ENCODE data around the gene STH. TPM values are rescaled to one million over a fixed set of nuclear protein-coding genes. Genes with fewer than 3 reads are reported as not detected.

Gene STH
- total and polyA plus RNA-seq, 10 donors = not detected

- Histone ChIP-seq H3K9me3 (no peaks in the 10 kb centered on the region), H3K4me1 (peaks cover 0 to 2% (median under 1%) of the 10 kb centered on the region in 6 donors), H3K4me3 (no peak overlapping the region), H3K27ac (no peak overlapping the region), H3K27me3 (replicated peaks in 1 of 7) (peaks cover 0 to 7% (median 0%) of the 10 kb centered on the region in 7 donors), H3K36me3 (no peaks in the 10 kb centered on the region)
- peak; percentile 41 for DNase-seq
- intact Hi-C loops (cut with DNase I; ENCODE audit: low total_unique reads) = no loop called here
- TF ChIP-seq CTCF (IDR thresholded peaks at IDR 0.05 in 8 of 11, conservative IDR thresholded peaks at IDR 0.05 in 3 of 11) = no peak
- TF ChIP-seq POLR2AphosphoS5 (IDR thresholded peaks at IDR 0.05) = no peak
- no peak for TF ChIP-seq POLR2A (IDR thresholded peaks at IDR 0.05)
- 79 to 90% (median 86%) methylated on average over 4 to 6 of the region's 6 CpGs for WGBS, 5 donors
These were observed 18.2 kb upstream of the STH start for GRCh38 chr17:45980855-45981254.

- WGBS, 5 donors = 83 to 91% (median 86%) methylated on average over 7 of the region's 7 CpGs
These were observed 17.7 kb upstream of the STH start for GRCh38 chr17:45981306-45981705.

GRCh38 chr17:45982791-45983613 is 16.0 kb upstream of the STH start:
- Histone ChIP-seq H3K27me3 (replicated peaks in 1 of 7) (peaks cover 0 to 7% (median 0%) of the 10 kb centered on the region in 7 donors), H3K9me3 (no peaks in the 10 kb centered on the region), H3K36me3 (no peaks in the 10 kb centered on the region), H3K27ac (no peak overlapping the region), H3K4me3 (no peak overlapping the region), H3K4me1 (no peaks in the 10 kb centered on the region)
- intact Hi-C loops (cut with DNase I; ENCODE audit: low total_unique reads) = no loop called here
- TF ChIP-seq POLR2AphosphoS5 (IDR thresholded peaks at IDR 0.05) = no peak
- TF ChIP-seq CTCF (IDR thresholded peaks at IDR 0.05 in 8 of 11, conservative IDR thresholded peaks at IDR 0.05 in 3 of 11) = no peak
- TF ChIP-seq POLR2A (IDR thresholded peaks at IDR 0.05) = no peak
- peak; percentile 31 for DNase-seq
- 89 to 94% (median 91%) methylated on average over 22 to 41 of the region's 41 CpGs for WGBS, 5 donors

More at GRCh38 chr17:45981306-45981705, 17.7 kb upstream of the STH start:
- intact Hi-C loops (cut with DNase I; ENCODE audit: low total_unique reads) = no loop called here
- Histone ChIP-seq H3K4me3 (no peak overlapping the region), H3K27ac (no peak overlapping the region), H3K4me1 (no peaks in the 10 kb centered on the region), H3K27me3 (replicated peaks in 1 of 7) (peaks cover 0 to 7% (median 0%) of the 10 kb centered on the region in 7 donors), H3K36me3 (no peaks in the 10 kb centered on the region), H3K9me3 (no peaks in the 10 kb centered on the region)
- peak; percentile 41 for DNase-seq
- TF ChIP-seq POLR2A (IDR thresholded peaks at IDR 0.05) (no peak), CTCF (IDR thresholded peaks at IDR 0.05 in 8 of 11, conservative IDR thresholded peaks at IDR 0.05 in 3 of 11) (no peak), POLR2AphosphoS5 (IDR thresholded peaks at IDR 0.05) (no peak)

- Histone ChIP-seq H3K4me3 (no peak overlapping the region), H3K36me3 (no peaks in the 10 kb centered on the region), H3K9me3 (no peaks in the 10 kb centered on the region), H3K4me1 (no peaks in the 10 kb centered on the region), H3K27me3 (replicated peaks in 1 of 7) (peaks cover 0 to 7% (median 0%) of the 10 kb centered on the region in 7 donors), H3K27ac (no peak overlapping the region)
- WGBS, 5 donors = 76 to 87% (median 80%) methylated on average over 18 to 31 of the region's 31 CpGs
- no peak for TF ChIP-seq CTCF (IDR thresholded peaks at IDR 0.05 in 8 of 11, conservative IDR thresholded peaks at IDR 0.05 in 3 of 11)
- no peak for TF ChIP-seq POLR2AphosphoS5 (IDR thresholded peaks at IDR 0.05)
- no peak for TF ChIP-seq POLR2A (IDR thresholded peaks at IDR 0.05)
- intact Hi-C loops (cut with DNase I; ENCODE audit: low total_unique reads) = no loop called here
- DNase-seq = peak; percentile 44
These were observed 15.3 kb upstream of the STH start for GRCh38 chr17:45983614-45984310.
